ENCODE results near the gene PMEL. TPM values are rescaled to one million over a fixed set of nuclear protein-coding genes. Genes with fewer than 3 reads are reported as not detected.
A peak's percentile ranks its signal among the peaks of the same experiment; 100 is the strongest.

PMEL gene
- total and polyA plus RNA-seq, 2 experiments from 2014 or later = 15.3 to 34.2 TPM

DNA sequence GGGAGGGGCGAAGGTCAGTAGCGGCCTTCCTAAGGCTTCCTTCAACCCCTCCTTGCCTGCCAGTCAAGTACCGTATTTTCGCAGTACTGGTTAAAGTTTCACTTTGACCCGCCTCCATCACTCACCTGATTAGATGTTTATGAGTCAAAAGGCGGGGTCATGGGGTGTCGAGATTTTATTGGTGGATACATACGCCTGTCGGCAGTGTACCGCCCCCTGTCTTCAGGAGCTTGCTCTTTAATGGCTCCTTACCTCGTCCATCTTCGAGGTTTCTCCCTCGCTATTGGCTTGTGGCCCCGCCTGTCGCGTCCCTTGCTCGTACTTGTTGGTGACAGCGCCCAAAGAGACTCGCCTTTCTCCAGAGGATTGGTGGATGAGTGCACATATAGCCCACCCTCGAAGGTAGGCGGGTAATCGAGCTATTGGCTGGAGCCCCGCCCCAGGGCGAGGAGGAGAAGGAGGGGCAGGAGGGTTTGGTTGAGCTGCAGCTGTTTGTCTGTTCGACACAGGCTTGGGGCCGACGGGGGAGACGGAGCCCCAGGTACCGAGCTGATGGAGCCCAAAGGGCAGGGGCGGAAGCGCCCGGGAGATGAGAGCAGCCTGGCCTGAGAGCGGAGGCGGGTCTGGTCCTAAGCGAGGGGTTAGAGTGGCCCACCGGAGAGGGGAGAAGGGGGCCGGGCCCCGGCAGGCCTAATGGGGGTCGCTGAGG is 7.9 kb upstream of the PMEL start, which contains the start of gene RAB5B:
RAB5B (plus strand) TSS at position 480 of the 709 bp plus-strand sequence. CDS start 12,883 bp downstream, outside the sequence.
- Histone ChIP-seq H2AFZ (peak within 1 kb of the TSS; percentile 50), H3K36me3 (replicated peaks; ENCODE audit: insufficient read depth, low read depth) (no peaks in the 10 kb centered on the region), H3K4me3 (peak within 1 kb of the TSS; percentile 54), H3K9me3 (ENCODE audit: low read depth) (no peaks in the 10 kb centered on the region), H3K27ac (peak within 1 kb of the TSS; percentile 96), H3K9me2 (replicated peaks; ENCODE audit: insufficient read depth) (no peaks in the 10 kb centered on the region), H3K27me3 (no peaks in the 10 kb centered on the region), H3K4me1 (ENCODE audit: insufficient read depth) (peaks cover 18% of the 10 kb centered on the region), H3K4me2 (peak within 1 kb of the TSS; percentile 87), H4K20me1 (ENCODE audit: insufficient read depth, poor library complexity, severe bottlenecking) (peaks cover 26% of the 10 kb centered on the region), H3K79me2 (peaks cover 55% of the 10 kb centered on the region)
- DNase-seq (ENCODE audit: low spot score) = peak; percentile 100
- under 1% methylated on average over 35 of the region's 39 CpGs for WGBS (ENCODE audit: low lambda C conversion rate, missing lambda C conversion rate)
- TF ChIP-seq EZH2phosphoT487 (IDR thresholded peaks at IDR 0.05; ENCODE audit: low read depth, severe bottlenecking, unreplicated experiment) = no peak
- TF ChIP-seq EZH2 (IDR thresholded peaks at IDR 0.05; ENCODE audit: borderline replicate concordance) = no peak
- TF ChIP-seq, protein P1, sequence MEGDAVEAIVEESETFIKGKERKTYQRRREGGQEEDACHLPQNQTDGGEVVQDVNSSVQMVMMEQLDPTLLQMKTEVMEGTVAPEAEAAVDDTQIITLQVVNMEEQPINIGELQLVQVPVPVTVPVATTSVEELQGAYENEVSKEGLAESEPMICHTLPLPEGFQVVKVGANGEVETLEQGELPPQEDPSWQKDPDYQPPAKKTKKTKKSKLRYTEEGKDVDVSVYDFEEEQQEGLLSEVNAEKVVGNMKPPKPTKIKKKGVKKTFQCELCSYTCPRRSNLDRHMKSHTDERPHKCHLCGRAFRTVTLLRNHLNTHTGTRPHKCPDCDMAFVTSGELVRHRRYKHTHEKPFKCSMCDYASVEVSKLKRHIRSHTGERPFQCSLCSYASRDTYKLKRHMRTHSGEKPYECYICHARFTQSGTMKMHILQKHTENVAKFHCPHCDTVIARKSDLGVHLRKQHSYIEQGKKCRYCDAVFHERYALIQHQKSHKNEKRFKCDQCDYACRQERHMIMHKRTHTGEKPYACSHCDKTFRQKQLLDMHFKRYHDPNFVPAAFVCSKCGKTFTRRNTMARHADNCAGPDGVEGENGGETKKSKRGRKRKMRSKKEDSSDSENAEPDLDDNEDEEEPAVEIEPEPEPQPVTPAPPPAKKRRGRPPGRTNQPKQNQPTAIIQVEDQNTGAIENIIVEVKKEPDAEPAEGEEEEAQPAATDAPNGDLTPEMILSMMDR (IDR thresholded peaks at IDR 0.05; ENCODE audit: poor library complexity) = no peak

DNA sequence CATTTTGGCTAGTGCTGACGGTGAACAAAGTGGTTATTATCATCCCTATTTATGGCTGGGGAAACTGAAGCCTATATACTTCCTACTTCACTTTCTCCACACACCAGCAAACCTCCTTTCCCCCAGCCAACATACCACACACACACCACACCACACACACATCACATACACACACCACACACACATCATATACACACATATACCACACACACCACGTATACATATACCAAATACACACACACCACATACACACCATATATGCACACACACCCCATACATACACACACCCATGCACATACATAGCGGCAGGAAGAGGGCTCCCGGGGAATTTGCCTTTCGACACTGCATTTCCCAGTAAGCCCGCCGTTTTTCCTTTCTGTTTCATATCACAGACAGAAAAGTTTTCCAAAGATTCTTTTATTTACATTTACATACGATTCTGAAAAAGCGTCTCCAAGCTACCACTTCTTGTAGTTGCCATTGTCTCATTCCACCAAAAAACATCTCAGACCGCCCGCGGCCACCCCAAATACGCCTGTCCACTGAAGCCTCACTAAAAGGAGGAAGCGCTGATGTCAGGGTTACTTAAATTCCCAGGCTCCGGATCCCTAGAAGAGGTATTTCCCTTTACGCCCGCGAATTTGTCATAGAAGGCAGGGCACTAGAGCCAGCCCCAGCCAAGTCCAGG is 7.2 kb upstream of the PMEL start:
- H3K4me1 ChIP-seq (ENCODE audit: insufficient read depth) = peaks cover 22% of the 10 kb centered on the region
- H3K9me2 ChIP-seq (replicated peaks; ENCODE audit: insufficient read depth) = no peaks in the 10 kb centered on the region
- peak overlapping the region; percentile 89 for H3K27ac ChIP-seq
- H2AFZ ChIP-seq = peak overlapping the region; percentile 26
- no peaks in the 10 kb centered on the region for H3K36me3 ChIP-seq (replicated peaks; ENCODE audit: insufficient read depth, low read depth)
- H3K4me3 ChIP-seq = peak overlapping the region; percentile 19
- peak overlapping the region; percentile 79 for H3K4me2 ChIP-seq
- WGBS (ENCODE audit: low lambda C conversion rate, missing lambda C conversion rate) = 7% methylated on average over 18 of the region's 18 CpGs
- H3K9me3 ChIP-seq (ENCODE audit: low read depth) = no peaks in the 10 kb centered on the region
- TF ChIP-seq, protein P1 (IDR thresholded peaks at IDR 0.05; ENCODE audit: poor library complexity) = no peak
- TF ChIP-seq EZH2phosphoT487 (IDR thresholded peaks at IDR 0.05; ENCODE audit: low read depth, severe bottlenecking, unreplicated experiment) (no peak), EZH2 (IDR thresholded peaks at IDR 0.05; ENCODE audit: borderline replicate concordance) (no peak)
- peaks cover 55% of the 10 kb centered on the region for H3K79me2 ChIP-seq
- peaks cover 24% of the 10 kb centered on the region for H4K20me1 ChIP-seq (ENCODE audit: insufficient read depth, poor library complexity, severe bottlenecking)
- DNase-seq (ENCODE audit: low spot score) = no peak
- no peaks in the 10 kb centered on the region for H3K27me3 ChIP-seq

DNA sequence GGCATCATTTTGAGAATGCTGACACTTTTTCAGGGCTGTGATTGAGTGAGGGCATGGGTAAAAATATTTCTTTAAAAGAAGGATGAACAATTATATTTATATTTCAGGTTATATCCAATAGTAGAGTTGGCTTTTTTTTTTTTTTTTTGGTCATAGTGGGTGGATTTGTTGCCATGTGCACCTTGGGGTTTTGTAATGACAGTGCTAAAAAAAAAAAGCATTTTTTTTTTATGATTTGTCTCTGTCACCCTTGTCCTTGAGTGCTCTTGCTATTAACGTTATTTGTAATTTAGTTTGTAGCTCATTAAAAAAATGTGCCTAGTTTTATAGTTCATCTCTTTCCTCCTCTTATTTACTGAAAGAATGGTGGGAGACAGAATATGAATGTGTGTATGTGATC is 6.6 kb upstream of the PMEL start:
- TF ChIP-seq EZH2phosphoT487 (IDR thresholded peaks at IDR 0.05; ENCODE audit: low read depth, severe bottlenecking, unreplicated experiment) = no peak
- no peak for TF ChIP-seq EZH2 (IDR thresholded peaks at IDR 0.05; ENCODE audit: borderline replicate concordance)
- TF ChIP-seq, protein P1 (IDR thresholded peaks at IDR 0.05; ENCODE audit: poor library complexity) = no peak
- Histone ChIP-seq H2AFZ (no peak overlapping the region), H3K79me2 (peaks cover 55% of the 10 kb centered on the region), H3K4me3 (peak overlapping the region; percentile 19), H3K9me2 (replicated peaks; ENCODE audit: insufficient read depth) (no peaks in the 10 kb centered on the region), H3K9me3 (ENCODE audit: low read depth) (no peaks in the 10 kb centered on the region), H3K36me3 (replicated peaks; ENCODE audit: insufficient read depth, low read depth) (no peaks in the 10 kb centered on the region), H3K27me3 (no peaks in the 10 kb centered on the region), H3K4me1 (ENCODE audit: insufficient read depth) (peaks cover 28% of the 10 kb centered on the region), H3K4me2 (peak overlapping the region; percentile 79), H3K27ac (peak overlapping the region; percentile 89), H4K20me1 (ENCODE audit: insufficient read depth, poor library complexity, severe bottlenecking) (peaks cover 19% of the 10 kb centered on the region)
- DNase-seq (ENCODE audit: low spot score) = no peak
- 77% methylated on average over 1 of the region's 1 CpG for WGBS (ENCODE audit: low lambda C conversion rate, missing lambda C conversion rate)
